Suprapubic skin (tissue), 4 donors: ENCODE results near the gene CCNT1.

Experiments used
- CTCF ChIP-seq, 2 donors: fragments of 200-600 bp in 1 of 2; fragments of 450-650 bp in 1 of 2; sonication (generic) in 1 of 2; IDR thresholded peaks; one replicate each; pipeline ENCODE4 v1.5.1; 2016 to 2019; ENCODE audit warnings: antibody characterized with exemption in 2 of 2, mild to moderate bottlenecking in 1 of 2, moderate library complexity in 1 of 2
- POLR2A ChIP-seq, 2 donors: fragments of 450-650 bp; IDR thresholded peaks; one replicate each; pipeline ENCODE4 v1.6.1; 2017; ENCODE audit warnings: antibody characterized with exemption in 2 of 2, mild to moderate bottlenecking in 2 of 2, moderate library complexity in 2 of 2
- POLR2AphosphoS5 ChIP-seq, 3 donors: sonication (generic); formaldehyde crosslinking; IDR thresholded peaks; one replicate each; pipeline ENCODE4 v1.6.1; 2017; ENCODE audit warnings: antibody characterized with exemption in 3 of 3

- no peak for TF ChIP-seq CTCF (IDR thresholded peaks at IDR 0.05)
- TF ChIP-seq POLR2AphosphoS5 (IDR thresholded peaks at IDR 0.05): no peak
- no peak for TF ChIP-seq POLR2A (IDR thresholded peaks at IDR 0.05)
These were observed 64.8 kb downstream of the CCNT1 start for GRCh38 chr12:48651681-48652080.
